Astrocyte (in vitro differentiated cells and primary cell): ENCODE results near the gene FAAP100. TPM values are rescaled to one million over a fixed set of nuclear protein-coding genes. Genes with fewer than 3 reads are reported as not detected.
A peak's percentile ranks its signal among the peaks of the same experiment; 100 is the strongest.

ENCODE experiments used
- DNase-seq: peaks from one replicate; pipeline ENCODE4 v3.0.0-alpha.2; 2010; ENCODE audit warnings: low read depth
- FAIRE-seq: peaks from 2 replicates; lab custom pipeline; 2011; peaks lifted over from hg19 to GRCh38; lab: Jason Lieb, UNC
- H2AFZ ChIP-seq: 2 replicates; pipeline ENCODE4 v1.6.0; 2012; ENCODE audit warnings: low read depth, low read length, inconsistent platforms
- H3K27ac ChIP-seq: 2 replicates; pipeline ENCODE4 v1.5.1; 2011; ENCODE audit warnings: low read depth, low read length, inconsistent platforms
- H3K27me3 ChIP-seq: 2 replicates; pipeline ENCODE4 v1.6.0; 2011; ENCODE audit warnings: low read length, inconsistent platforms; ENCODE audit not compliant: insufficient read depth
- H3K36me3 ChIP-seq: 2 replicates; pipeline ENCODE4 v1.5.1; 2011; ENCODE audit warnings: low read length, inconsistent platforms; ENCODE audit not compliant: insufficient read depth
- H3K4me1 ChIP-seq: 2 replicates; pipeline ENCODE4 v1.5.1; 2011; ENCODE audit warnings: low read length, inconsistent platforms; ENCODE audit not compliant: insufficient read depth
- H3K4me2 ChIP-seq: 2 replicates; pipeline ENCODE4 v1.6.0; 2012; ENCODE audit warnings: low read length, inconsistent platforms
- H3K4me3 ChIP-seq: 2 replicates; pipeline ENCODE4 v1.5.1; 2011; ENCODE audit warnings: low read depth, mild to moderate bottlenecking, low read length, inconsistent platforms; ENCODE audit not compliant: insufficient read depth
- H3K79me2 ChIP-seq: 2 replicates; pipeline ENCODE4 v1.6.0; 2012; ENCODE audit warnings: mild to moderate bottlenecking, low read length, inconsistent platforms; ENCODE audit not compliant: insufficient read depth
- H3K9ac ChIP-seq: 2 replicates; pipeline ENCODE4 v1.6.0; 2012; ENCODE audit warnings: mild to moderate bottlenecking, low read length, inconsistent platforms
- H3K9me3 ChIP-seq: 2 replicates; pipeline ENCODE4 v1.5.1; 2012; ENCODE audit warnings: low read depth, mild to moderate bottlenecking, low read length, inconsistent platforms; ENCODE audit not compliant: insufficient read depth
- H4K20me1 ChIP-seq: 2 replicates; pipeline ENCODE4 v1.6.0; 2012; ENCODE audit warnings: low read length, inconsistent platforms; ENCODE audit not compliant: insufficient read depth
- H3K27ac Mint-ChIP-seq: one replicate; pipeline ENCODE4 v1.8.0; 2021; ENCODE audit warnings: mild to moderate bottlenecking, mixed read lengths; ENCODE audit not compliant: unreplicated experiment
- H3K27me3 Mint-ChIP-seq: one replicate; pipeline ENCODE4 v1.8.0; 2021; ENCODE audit warnings: low read depth, mixed read lengths; ENCODE audit not compliant: unreplicated experiment
- H3K36me3 Mint-ChIP-seq: one replicate; pipeline ENCODE4 v1.8.0; 2021; ENCODE audit warnings: low read depth, mixed read lengths; ENCODE audit not compliant: unreplicated experiment
- H3K4me1 Mint-ChIP-seq: one replicate; pipeline ENCODE4 v1.8.0; 2021; ENCODE audit warnings: low read depth, mixed read lengths; ENCODE audit not compliant: unreplicated experiment
- H3K4me3 Mint-ChIP-seq: one replicate; pipeline ENCODE4 v1.8.0; 2021; ENCODE audit warnings: mild to moderate bottlenecking, moderate library complexity, mixed read lengths; ENCODE audit not compliant: unreplicated experiment
- H3K9me3 Mint-ChIP-seq: one replicate; pipeline ENCODE4 v1.8.0; 2021; ENCODE audit warnings: mild to moderate bottlenecking, mixed read lengths; ENCODE audit not compliant: unreplicated experiment
- CTCF ChIP-seq: IDR thresholded peaks from 2 replicates; pipeline ENCODE4 v1.5.1; 2011; ENCODE audit warnings: low read depth, mild to moderate bottlenecking, inconsistent platforms, low read length, moderate library complexity; ENCODE audit not compliant: insufficient read depth
- EZH2 ChIP-seq: IDR thresholded peaks from 2 replicates; pipeline ENCODE4 v1.6.1; 2012; ENCODE audit warnings: mild to moderate bottlenecking, low read length, inconsistent platforms; ENCODE audit not compliant: insufficient read depth
- total RNA-seq: library from RNA; stranded (reverse); gene quantifications from 2 replicates; pipeline ENCODE4 v1.2.1, GENCODE V29; 2021

Gene FAAP100
- total RNA-seq, 1 donor from 2014 or later = 38.9 TPM

GRCh38 chr17:81509207-81509971 is 42.8 kb downstream of the FAAP100 start:
- peak overlapping the region; percentile 98 for H3K4me3 ChIP-seq
- no peaks in the 10 kb centered on the region for H3K9me3 Mint-ChIP-seq

GRCh38 chr17:81508639-81509206 is 43.4 kb downstream of the FAAP100 start:
- FAIRE-seq = no peak
- no peaks in the 10 kb centered on the region for H3K27me3 Mint-ChIP-seq
- TF ChIP-seq CTCF (no peak), EZH2 (no peak)

More at GRCh38 chr17:81509207-81509971, 42.8 kb downstream of the FAAP100 start:
- peaks cover 31% of the 10 kb centered on the region for H3K36me3 ChIP-seq
- H3K9me3 ChIP-seq = no peaks in the 10 kb centered on the region
- H3K79me2 ChIP-seq = peaks cover 57% of the 10 kb centered on the region
- no peaks in the 10 kb centered on the region for H3K27me3 Mint-ChIP-seq
- H3K4me1 ChIP-seq = peaks cover 13% of the 10 kb centered on the region
- no peak for DNase-seq
- H3K27ac ChIP-seq = peak overlapping the region; percentile 0
- no peak overlapping the region for H2AFZ ChIP-seq
- peaks cover 52% of the 10 kb centered on the region for H4K20me1 ChIP-seq
- H3K4me2 ChIP-seq = peak overlapping the region; percentile 98
- peaks cover 2% of the 10 kb centered on the region for H3K4me1 Mint-ChIP-seq
- H3K4me3 Mint-ChIP-seq = peak overlapping the region; percentile 95
- H3K36me3 Mint-ChIP-seq = peaks cover 40% of the 10 kb centered on the region
- TF ChIP-seq EZH2 (no peak), CTCF (no peak)
- no peak for FAIRE-seq
- peak overlapping the region; percentile 88 for H3K9ac ChIP-seq
- H3K27me3 ChIP-seq = no peaks in the 10 kb centered on the region
- peak overlapping the region; percentile 95 for H3K27ac Mint-ChIP-seq

GRCh38 chr17:81503619-81504018 is 48.5 kb downstream of the FAAP100 start:
- Histone ChIP-seq H3K9ac (no peak overlapping the region), H3K79me2 (peaks cover 3% of the 10 kb centered on the region), H3K27ac (no peak overlapping the region), H3K9me3 (no peaks in the 10 kb centered on the region), H2AFZ (no peak overlapping the region), H3K36me3 (no peaks in the 10 kb centered on the region), H3K4me2 (no peak overlapping the region), H3K4me3 (no peak overlapping the region), H4K20me1 (peaks cover 14% of the 10 kb centered on the region), H3K4me1 (peaks cover 7% of the 10 kb centered on the region), H3K27me3 (no peaks in the 10 kb centered on the region)
- H3K27ac Mint-ChIP-seq = no peak overlapping the region
- H3K36me3 Mint-ChIP-seq = peaks cover 9% of the 10 kb centered on the region
- no peaks in the 10 kb centered on the region for H3K9me3 Mint-ChIP-seq
- no peak overlapping the region for H3K4me3 Mint-ChIP-seq
- no peak for DNase-seq
- H3K27me3 Mint-ChIP-seq = no peaks in the 10 kb centered on the region
- FAIRE-seq = no peak
- H3K4me1 Mint-ChIP-seq = peaks cover 5% of the 10 kb centered on the region
- no peak for TF ChIP-seq CTCF

More at GRCh38 chr17:81508639-81509206, 43.4 kb downstream of the FAAP100 start:
- no peaks in the 10 kb centered on the region for H3K9me3 ChIP-seq
- H3K4me1 ChIP-seq = peaks cover 7% of the 10 kb centered on the region
- Mint-ChIP-seq H3K4me3 (peak overlapping the region; percentile 95), H3K4me1 (peaks cover 2% of the 10 kb centered on the region), H3K27ac (peak overlapping the region; percentile 95), H3K9me3 (no peaks in the 10 kb centered on the region), H3K36me3 (peaks cover 40% of the 10 kb centered on the region)
- DNase-seq = no peak
- H2AFZ ChIP-seq = no peak overlapping the region
- peak overlapping the region; percentile 98 for H3K4me3 ChIP-seq
- H3K27me3 ChIP-seq = no peaks in the 10 kb centered on the region
- H3K36me3 ChIP-seq = peaks cover 31% of the 10 kb centered on the region
- H3K9ac ChIP-seq = peak overlapping the region; percentile 88
- no peak overlapping the region for H3K27ac ChIP-seq
- H3K79me2 ChIP-seq = peaks cover 52% of the 10 kb centered on the region
- H4K20me1 ChIP-seq = peaks cover 52% of the 10 kb centered on the region
- peak overlapping the region; percentile 98 for H3K4me2 ChIP-seq
